Esophagus squamous epithelium (tissue), 5 donors: ENCODE data around the gene BACE2. TPM values are rescaled to one million over a fixed set of nuclear protein-coding genes. Genes with fewer than 3 reads are reported as not detected.
A peak's percentile ranks its signal among the peaks of the same experiment; 100 is the strongest.

Experiments used
- DNase-seq: peaks from one replicate; lab custom pipeline; 2025; lab: John Stamatoyannopoulos, UW
- H3K27ac ChIP-seq, 4 donors: fragments of 200-600 bp; sonication (generic); one replicate each; pipeline ENCODE4 v1.5.1; 2016 to 2019; ENCODE audit warnings: mild to moderate bottlenecking in 1 of 4
- H3K27me3 ChIP-seq, 4 donors: fragments of 200-600 bp; sonication (generic); 1 replicate in 3 of 4; 2 replicates in 1 of 4; pipeline versions ENCODE4 v1.5.1 to v1.6.0; 2017 to 2021; ENCODE audit warnings: antibody characterized with exemption in 1 of 4
- H3K36me3 ChIP-seq, 3 donors: fragments of 200-600 bp; sonication (generic); one replicate each; pipeline ENCODE4 v1.5.1; 2016 to 2019
- H3K4me1 ChIP-seq, 3 donors: fragments of 200-600 bp; sonication (generic); one replicate each; pipeline ENCODE4 v1.5.1; 2017 to 2019
- H3K4me3 ChIP-seq, 4 donors: fragments of 200-600 bp; sonication (generic); 1 replicate in 3 of 4; 2 replicates in 1 of 4; pipeline ENCODE4 v1.5.1; 2016 to 2019; ENCODE audit warnings: mild to moderate bottlenecking in 2 of 4, moderate library complexity in 1 of 4
- H3K9me3 ChIP-seq, 3 donors: fragments of 200-600 bp; sonication (generic); one replicate each; pipeline ENCODE4 v1.5.1; 2016 to 2019
- CTCF ChIP-seq, 6 experiments: fragments of 450-650 bp in 4 of 6; fragments of 200-600 bp in 2 of 6; sonication (generic) in 2 of 6; IDR thresholded peaks; one replicate each; pipeline ENCODE4 v1.5.1; 2016 to 2019; ENCODE audit warnings: antibody characterized with exemption in 6 of 6, mild to moderate bottlenecking in 4 of 6, moderate library complexity in 4 of 6
- POLR2A ChIP-seq, 4 donors: fragments of 450-650 bp; IDR thresholded peaks; one replicate each; pipeline ENCODE4 v1.6.1; 2017; ENCODE audit warnings: antibody characterized with exemption in 4 of 4, mild to moderate bottlenecking in 4 of 4, moderate library complexity in 3 of 4
- WGBS, 2 donors: methylation state at CpG; one replicate each; pipeline ENCODE4 v1.1.5; 2018; 5-methylcytosine and 5-hydroxymethylcytosine counted together
- intact Hi-C: fragments of 100-400 bp; cut with DNase I; formaldehyde crosslinking; loops from one replicate; pipeline ENCODE4 v1.15.0; 2022
- total RNA-seq, 4 donors: library from RNA; depleted of rRNA; stranded (reverse); fragments of >200 nt; gene quantifications; one replicate each; pipeline ENCODE4 v1.1.0, GENCODE V29; 2016
- donor health status: DM: yes; HTN: yes; CAD: no.

The BACE2 gene
- total RNA-seq, 4 donors from 2014 or later = 32.8 to 51.5 (median 47.1) TPM

- Histone ChIP-seq H3K4me3 (no peak overlapping the region), H3K4me1 (peaks cover 0 to 83% (median 18%) of the 10 kb centered on the region in 3 donors), H3K9me3 (no peaks in the 10 kb centered on the region), H3K36me3 (no peaks in the 10 kb centered on the region), H3K27me3 (no peaks in the 10 kb centered on the region), H3K27ac (no peak overlapping the region)
- intact Hi-C loops = no loop called here
- no peak for DNase-seq
- WGBS, 2 donors = 100% methylated on average over 1 of the region's 1 CpG
- TF ChIP-seq POLR2A (IDR thresholded peaks at IDR 0.05) (no peak), CTCF (IDR thresholded peaks at IDR 0.05) (no peak)
Measured at GRCh38 chr21:41182547-41182946, 14.6 kb downstream of the BACE2 start.

- 81 to 83% methylated on average over 4 of the region's 4 CpGs for WGBS, 2 donors
- Histone ChIP-seq H3K4me1 (peaks cover 0 to 83% (median 14%) of the 10 kb centered on the region in 3 donors), H3K36me3 (no peaks in the 10 kb centered on the region), H3K27me3 (no peaks in the 10 kb centered on the region), H3K4me3 (no peak overlapping the region), H3K27ac (no peak overlapping the region), H3K9me3 (no peaks in the 10 kb centered on the region)
- DNase-seq = no peak
- intact Hi-C loops = no loop called here
- no peak for TF ChIP-seq CTCF (IDR thresholded peaks at IDR 0.05)
- TF ChIP-seq POLR2A (IDR thresholded peaks at IDR 0.05) = no peak
Measured at GRCh38 chr21:41183575-41183974, 15.6 kb downstream of the BACE2 start.

GRCh38 chr21:41185802-41186201 is 17.8 kb downstream of the BACE2 start:
- no peak for DNase-seq
- Histone ChIP-seq H3K27ac (no peak overlapping the region), H3K4me1 (peaks cover 0 to 64% (median 10%) of the 10 kb centered on the region in 3 donors), H3K36me3 (no peaks in the 10 kb centered on the region), H3K9me3 (peaks cover 0 to 4% (median 0%) of the 10 kb centered on the region in 3 donors), H3K27me3 (no peaks in the 10 kb centered on the region), H3K4me3 (no peak overlapping the region)
- WGBS, 2 donors = 90 to 94% methylated on average over 5 to 6 of the region's 6 CpGs
- intact Hi-C loops = no loop called here
- TF ChIP-seq POLR2A (IDR thresholded peaks at IDR 0.05) = no peak
- no peak for TF ChIP-seq CTCF (IDR thresholded peaks at IDR 0.05)

GRCh38 chr21:41186755-41187536 is 19.0 kb downstream of the BACE2 start:
- Histone ChIP-seq H3K27me3 (no peaks in the 10 kb centered on the region), H3K9me3 (peaks cover 0 to 4% (median 0%) of the 10 kb centered on the region in 3 donors), H3K4me3 (no peak overlapping the region), H3K27ac (peak overlapping the region in 2 of 4 donors; percentile 18 to 54), H3K36me3 (no peaks in the 10 kb centered on the region), H3K4me1 (peaks cover 0 to 59% (median 10%) of the 10 kb centered on the region in 3 donors)
- TF ChIP-seq POLR2A (IDR thresholded peaks at IDR 0.05) = no peak
- no peak for TF ChIP-seq CTCF (IDR thresholded peaks at IDR 0.05)
- no peak for DNase-seq
- 58 to 77% methylated on average over 7 to 8 of the region's 9 CpGs for WGBS, 2 donors
- intact Hi-C loops = no loop called here

GRCh38 chr21:41187537-41188025 is 19.6 kb downstream of the BACE2 start:
- no peaks in the 10 kb centered on the region for H3K36me3 ChIP-seq
- peak overlapping the region in 2 of 4 donors; percentile 18 to 54 for H3K27ac ChIP-seq
- no peak for TF ChIP-seq POLR2A (IDR thresholded peaks at IDR 0.05)
- TF ChIP-seq CTCF (IDR thresholded peaks at IDR 0.05) = no peak
- intact Hi-C loops = no loop called here
- 75 to 78% methylated on average over 6 of the region's 6 CpGs for WGBS, 2 donors
- peaks cover 0 to 58% (median 10%) of the 10 kb centered on the region in 3 donors for H3K4me1 ChIP-seq
- H3K27me3 ChIP-seq = no peaks in the 10 kb centered on the region
- H3K4me3 ChIP-seq = no peak overlapping the region
- DNase-seq = no peak
- peaks cover 0 to 4% (median 0%) of the 10 kb centered on the region in 3 donors for H3K9me3 ChIP-seq
